T-helper 1 cell treated with Interleukin-12 subunit alpha and Interleukin-12 subunit beta and Interleukin-4 antibody, amounts not matched to agents 30 μg/mL and 1 μg/mL, for 36 hours (primary cell): ENCODE measurements around the gene CD101.
A peak's percentile ranks its signal among the peaks of the same experiment; 100 is the strongest.

Source experiments
- H3K27ac Mint-ChIP-seq: one replicate; pipeline ENCODE4 v1.8.0; 2021; ENCODE audit warnings: mild to moderate bottlenecking, mixed read lengths
- H3K27me3 Mint-ChIP-seq: one replicate; pipeline ENCODE4 v1.8.0; 2021; ENCODE audit warnings: low read depth, mixed read lengths
- H3K36me3 Mint-ChIP-seq: one replicate; pipeline ENCODE4 v1.8.0; 2021; ENCODE audit warnings: low read depth, mixed read lengths
- H3K4me1 Mint-ChIP-seq: one replicate; pipeline ENCODE4 v1.8.0; 2021; ENCODE audit warnings: low read depth, mixed read lengths
- H3K4me3 Mint-ChIP-seq: one replicate; pipeline ENCODE4 v1.8.0; 2021; ENCODE audit warnings: mild to moderate bottlenecking, moderate library complexity, mixed read lengths
- H3K9me3 Mint-ChIP-seq: one replicate; pipeline ENCODE4 v1.8.0; 2021; ENCODE audit warnings: mixed read lengths

The CD101 gene

DNA sequence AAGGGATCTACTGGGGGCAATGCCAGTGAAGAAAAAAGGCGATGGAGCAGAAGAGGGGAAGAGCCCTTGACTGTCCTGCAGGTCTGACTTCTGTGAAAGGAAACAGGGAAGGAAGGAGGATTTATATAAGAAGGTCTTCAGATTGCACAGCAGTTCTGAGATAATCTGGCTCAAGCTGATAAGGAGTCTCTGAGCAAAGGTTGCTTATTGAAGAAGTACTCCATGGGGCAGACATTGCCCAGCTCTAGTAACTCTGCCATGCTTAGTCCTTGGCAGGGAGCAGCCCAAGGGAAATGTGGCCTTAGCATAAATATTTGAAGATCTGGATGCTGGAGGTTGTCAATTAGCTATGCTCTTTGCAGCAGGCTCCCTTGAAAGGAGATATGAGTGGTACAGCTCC is 42.7 kb downstream of the CD101 start:
- no peak overlapping the region for H3K27ac Mint-ChIP-seq
- H3K9me3 Mint-ChIP-seq, result peaks cover 9% of the 10 kb centered on the region
- H3K36me3 Mint-ChIP-seq, result peaks cover 12% of the 10 kb centered on the region
- no peaks in the 10 kb centered on the region for H3K27me3 Mint-ChIP-seq
- H3K4me3 Mint-ChIP-seq, result no peak overlapping the region
- H3K4me1 Mint-ChIP-seq, result peaks cover 12% of the 10 kb centered on the region

DNA sequence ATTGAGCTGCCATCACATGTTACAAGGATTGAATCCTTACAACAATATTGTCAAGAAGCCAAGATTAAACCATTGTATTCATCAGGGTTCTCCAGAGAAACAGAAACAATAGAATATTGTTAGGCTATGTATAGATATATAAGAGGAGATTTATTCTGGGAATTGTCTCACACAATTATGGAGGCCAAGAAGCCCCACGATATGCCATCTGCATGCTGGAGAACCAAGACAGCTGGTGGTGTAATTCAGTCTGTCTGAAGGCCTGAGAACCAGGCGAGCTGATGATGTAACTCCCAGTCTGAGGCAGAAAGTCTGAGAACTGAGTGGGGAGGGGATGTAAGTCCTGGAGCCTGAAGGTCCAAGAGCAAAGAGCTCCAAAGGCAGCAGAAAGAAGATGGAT is 44.1 kb downstream of the CD101 start:
- Mint-ChIP-seq H3K27me3 (no peaks in the 10 kb centered on the region), H3K4me3 (no peak overlapping the region), H3K9me3 (peaks cover 9% of the 10 kb centered on the region), H3K36me3 (peaks cover 13% of the 10 kb centered on the region), H3K4me1 (peaks cover 19% of the 10 kb centered on the region), H3K27ac (no peak overlapping the region)

DNA sequence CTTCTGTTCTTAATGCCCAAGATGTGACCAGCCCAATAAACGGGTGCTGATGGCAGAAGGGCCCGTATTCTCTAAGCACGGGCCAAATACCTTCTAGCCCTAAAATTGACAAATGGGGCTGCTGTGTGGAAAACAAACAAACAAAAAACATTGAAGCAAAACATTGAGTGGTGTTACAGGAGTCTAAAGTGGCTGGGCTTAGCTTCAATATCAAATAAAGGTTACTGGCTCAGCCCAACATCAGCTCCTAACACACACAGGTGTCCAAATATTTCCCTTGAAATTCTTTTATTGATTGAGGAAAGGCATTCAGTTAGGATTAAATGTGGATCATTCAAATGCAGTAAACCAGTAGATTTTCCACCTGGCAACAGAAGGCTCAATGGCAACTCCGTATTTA is 45.2 kb downstream of the CD101 start:
- H3K4me1 Mint-ChIP-seq, result peaks cover 23% of the 10 kb centered on the region
- peaks cover 11% of the 10 kb centered on the region for H3K36me3 Mint-ChIP-seq

DNA sequence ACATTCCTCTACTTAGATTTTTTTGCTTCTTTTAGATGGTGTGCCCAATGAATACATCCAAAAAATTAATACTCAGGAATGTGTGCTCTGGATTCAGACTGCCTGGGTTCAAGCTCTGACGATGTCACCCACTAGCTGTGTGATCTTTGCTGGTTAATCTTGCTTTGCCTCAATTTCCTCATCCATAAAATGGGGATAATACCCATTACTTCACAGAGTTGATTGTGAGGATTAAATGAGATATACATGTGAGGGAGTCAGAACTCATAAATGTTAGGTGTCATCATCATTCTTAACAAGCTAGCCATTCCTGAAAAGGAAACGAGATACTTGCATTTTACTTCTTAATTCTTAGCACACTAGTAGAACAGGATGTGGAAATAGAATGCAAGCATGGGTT is 45.7 kb downstream of the CD101 start:
- H3K4me3 Mint-ChIP-seq, result no peak overlapping the region

More for the DNA sequence above, 45.2 kb downstream of the CD101 start:
- H3K27me3 Mint-ChIP-seq, result no peaks in the 10 kb centered on the region
- no peak overlapping the region for H3K4me3 Mint-ChIP-seq
- H3K27ac Mint-ChIP-seq, result no peak overlapping the region
- H3K9me3 Mint-ChIP-seq, result peaks cover 9% of the 10 kb centered on the region

DNA sequence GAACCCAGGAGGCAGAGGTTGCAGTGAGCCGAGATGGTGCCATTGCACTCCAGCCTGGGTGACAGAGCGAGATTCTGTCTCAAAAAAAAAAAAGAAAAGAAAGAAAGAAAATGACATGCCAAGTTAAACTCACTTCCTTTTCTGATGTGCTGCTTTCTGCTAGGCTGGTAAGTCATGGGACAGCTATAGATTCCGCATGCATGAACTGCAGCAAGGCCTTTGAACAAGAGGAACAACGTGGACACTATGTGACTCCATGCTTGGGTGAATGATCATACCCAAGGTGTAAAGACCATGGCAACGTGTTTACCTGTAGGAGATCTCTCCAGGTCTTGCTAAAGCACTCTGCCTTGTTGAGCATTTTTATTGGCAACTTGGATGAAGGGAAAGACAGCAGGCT is 48.3 kb downstream of the CD101 start:
- Mint-ChIP-seq H3K27me3 (no peaks in the 10 kb centered on the region), H3K4me1 (peaks cover 33% of the 10 kb centered on the region), H3K27ac (peak overlapping the region; percentile 64), H3K36me3 (peaks cover 9% of the 10 kb centered on the region), H3K9me3 (no peaks in the 10 kb centered on the region), H3K4me3 (no peak overlapping the region)

More for the DNA sequence above, 45.7 kb downstream of the CD101 start:
- peaks cover 28% of the 10 kb centered on the region for H3K4me1 Mint-ChIP-seq
- H3K36me3 Mint-ChIP-seq, result peaks cover 11% of the 10 kb centered on the region
- H3K9me3 Mint-ChIP-seq, result peaks cover 9% of the 10 kb centered on the region
- H3K27me3 Mint-ChIP-seq, result no peaks in the 10 kb centered on the region
- no peak overlapping the region for H3K27ac Mint-ChIP-seq

DNA sequence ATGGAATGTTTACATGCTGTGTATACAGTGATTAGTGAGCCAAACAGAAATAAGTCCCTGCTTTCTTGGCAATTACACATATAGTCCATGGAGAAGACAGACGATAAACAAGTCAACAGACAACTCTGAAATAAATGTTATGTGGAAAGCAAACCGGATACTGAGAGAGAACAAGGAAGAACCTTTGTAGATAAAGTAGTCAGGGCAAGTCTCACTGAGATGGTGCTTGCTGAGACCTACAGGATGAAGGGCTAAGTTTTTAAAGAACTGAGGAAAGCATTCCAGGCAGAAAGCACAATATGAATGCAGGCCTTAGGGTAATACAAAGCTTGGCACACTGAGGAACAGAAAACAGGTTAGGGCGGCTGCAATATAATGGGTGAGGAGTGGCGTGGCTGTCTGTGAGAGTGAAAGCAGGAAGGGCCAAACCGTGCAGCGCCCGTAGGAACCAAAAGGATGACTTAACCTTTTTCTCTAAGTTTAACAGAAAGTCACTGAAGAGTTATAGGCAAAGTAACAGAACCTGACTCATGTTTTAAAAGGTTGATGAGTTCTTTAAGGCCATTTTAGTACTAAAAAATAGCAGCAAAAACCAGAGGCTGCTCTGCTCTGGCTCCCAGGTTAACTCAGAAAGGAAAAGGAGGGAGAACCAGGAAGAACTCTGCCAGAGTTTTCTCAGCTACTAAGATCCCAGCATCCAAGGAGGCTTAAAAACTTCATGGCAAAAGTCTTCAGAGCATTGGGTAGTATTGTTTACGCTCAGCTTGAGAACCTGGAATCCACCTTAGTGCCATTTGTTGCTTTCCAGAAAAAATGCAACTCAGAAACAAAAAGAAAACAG is 49.9 kb downstream of the CD101 start:
- H3K27ac Mint-ChIP-seq, result peak overlapping the region; percentile 90
- H3K4me3 Mint-ChIP-seq, result peak overlapping the region; percentile 77
- H3K36me3 Mint-ChIP-seq, result peaks cover 9% of the 10 kb centered on the region
- no peaks in the 10 kb centered on the region for H3K27me3 Mint-ChIP-seq
- peaks cover 35% of the 10 kb centered on the region for H3K4me1 Mint-ChIP-seq
- H3K9me3 Mint-ChIP-seq, result no peaks in the 10 kb centered on the region

DNA sequence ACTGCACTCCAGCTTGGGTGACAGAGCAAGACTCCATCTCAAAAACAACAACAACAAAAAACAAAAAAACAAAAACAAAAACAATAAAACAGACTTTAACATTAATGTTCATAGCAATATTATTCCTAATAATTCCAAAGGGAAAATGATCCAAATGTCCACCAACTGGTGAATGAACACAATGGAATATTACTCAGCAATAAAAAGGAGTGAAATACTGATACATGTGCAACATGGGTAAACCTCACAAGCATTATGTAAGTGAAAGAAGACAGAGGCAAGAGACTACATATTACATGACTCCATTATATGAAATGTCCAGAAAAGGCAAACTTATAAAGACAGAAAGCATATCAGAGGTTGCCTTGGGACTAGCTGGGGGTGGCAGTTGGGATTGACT is 52.5 kb downstream of the CD101 start:
- peaks cover 2% of the 10 kb centered on the region for H3K36me3 Mint-ChIP-seq
- no peak overlapping the region for H3K27ac Mint-ChIP-seq
- H3K4me1 Mint-ChIP-seq, result peaks cover 35% of the 10 kb centered on the region
- no peaks in the 10 kb centered on the region for H3K9me3 Mint-ChIP-seq
- H3K27me3 Mint-ChIP-seq, result no peaks in the 10 kb centered on the region
- no peak overlapping the region for H3K4me3 Mint-ChIP-seq

DNA sequence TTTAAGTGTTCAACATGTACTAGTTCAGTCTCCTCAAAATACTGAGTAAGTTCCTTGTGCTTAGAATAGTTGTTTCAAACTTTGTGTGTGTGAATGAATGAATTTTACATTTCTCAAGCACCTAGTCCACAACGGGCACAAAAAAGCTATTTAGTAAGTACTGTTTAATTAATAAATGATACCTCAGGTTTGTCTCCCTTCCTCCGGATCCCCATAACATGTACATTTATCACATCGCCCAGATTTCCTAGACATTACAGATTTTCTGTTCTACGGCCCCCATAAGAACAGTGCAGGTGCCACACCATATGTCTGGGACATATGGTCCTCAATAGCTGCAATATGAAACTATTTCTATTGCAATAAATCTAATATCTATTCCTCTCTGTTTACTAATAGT is 57.2 kb downstream of the CD101 start:
- peaks cover 44% of the 10 kb centered on the region for H3K4me1 Mint-ChIP-seq
- no peak overlapping the region for H3K4me3 Mint-ChIP-seq
- peaks cover 17% of the 10 kb centered on the region for H3K36me3 Mint-ChIP-seq
- no peaks in the 10 kb centered on the region for H3K27me3 Mint-ChIP-seq
- H3K9me3 Mint-ChIP-seq, result no peaks in the 10 kb centered on the region
- H3K27ac Mint-ChIP-seq, result no peak overlapping the region

DNA sequence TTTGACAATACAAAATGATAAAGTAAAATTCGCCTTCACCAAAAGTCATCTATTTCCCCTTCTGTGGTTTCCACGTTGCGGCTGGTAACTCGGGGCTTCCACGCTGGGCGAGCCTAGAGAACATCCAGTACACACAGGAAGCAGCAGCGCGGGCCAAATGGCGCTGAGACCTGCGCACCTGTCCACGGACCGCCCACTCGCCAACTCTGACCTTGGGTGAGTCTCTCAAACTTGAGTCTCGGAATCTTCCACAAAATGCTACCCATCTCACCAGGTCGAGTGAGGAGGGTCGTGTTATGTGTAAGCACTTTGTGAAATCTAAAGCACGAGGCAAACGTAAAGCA is 57.7 kb downstream of the CD101 start:
- Mint-ChIP-seq H3K9me3 (no peaks in the 10 kb centered on the region), H3K4me3 (no peak overlapping the region), H3K4me1 (peaks cover 47% of the 10 kb centered on the region), H3K36me3 (peaks cover 20% of the 10 kb centered on the region), H3K27ac (no peak overlapping the region), H3K27me3 (no peaks in the 10 kb centered on the region)

DNA sequence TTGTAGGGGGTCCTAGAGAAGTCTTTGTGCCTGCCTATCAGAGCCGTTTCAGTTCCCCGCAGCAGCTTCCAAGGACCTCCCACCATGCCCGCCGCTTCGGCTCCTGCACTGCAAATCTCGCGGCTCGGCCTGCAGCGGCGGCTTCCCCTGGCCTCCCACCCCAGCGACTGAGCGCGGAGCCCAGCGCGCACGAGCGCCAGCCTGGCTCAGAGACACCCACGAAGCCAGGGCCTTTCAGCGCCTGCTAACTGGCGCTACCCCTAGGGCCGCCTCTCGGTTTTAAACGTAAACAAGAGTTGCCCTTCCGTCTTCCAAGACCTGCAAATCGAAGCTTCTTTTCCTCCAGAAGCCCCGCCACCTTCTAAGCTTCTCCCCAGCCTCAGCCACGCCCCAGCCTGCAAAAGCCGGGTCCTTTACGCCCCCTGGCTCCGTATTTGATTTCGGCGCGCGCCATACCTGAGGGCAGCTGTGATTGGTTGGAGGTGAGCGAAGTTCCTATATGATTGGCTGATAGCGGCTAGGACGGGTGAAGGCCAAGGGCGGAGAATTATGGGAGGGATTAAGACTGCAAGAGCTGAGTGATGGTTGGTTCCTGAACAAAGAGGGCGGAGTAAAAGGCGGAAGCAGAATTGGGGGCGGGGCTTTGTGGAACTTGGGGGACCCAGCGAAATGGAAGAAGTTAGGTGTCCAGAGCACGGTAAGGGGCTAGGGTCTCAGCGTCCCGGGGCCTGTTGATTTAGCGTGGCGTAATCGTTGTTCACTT is 58.3 kb downstream of the CD101 start, which contains the start of gene TTF2:
TSS of gene TTF2 (plus strand) at position 649 of the 763 bp plus-strand sequence. CDS start at position 670, 21 bp downstream.
- Mint-ChIP-seq H3K4me1 (peaks cover 49% of the 10 kb centered on the region), H3K27me3 (no peaks in the 10 kb centered on the region), H3K27ac (no peak within 1 kb of the TSS), H3K36me3 (peaks cover 22% of the 10 kb centered on the region), H3K4me3 (no peak within 1 kb of the TSS), H3K9me3 (no peaks in the 10 kb centered on the region)

DNA sequence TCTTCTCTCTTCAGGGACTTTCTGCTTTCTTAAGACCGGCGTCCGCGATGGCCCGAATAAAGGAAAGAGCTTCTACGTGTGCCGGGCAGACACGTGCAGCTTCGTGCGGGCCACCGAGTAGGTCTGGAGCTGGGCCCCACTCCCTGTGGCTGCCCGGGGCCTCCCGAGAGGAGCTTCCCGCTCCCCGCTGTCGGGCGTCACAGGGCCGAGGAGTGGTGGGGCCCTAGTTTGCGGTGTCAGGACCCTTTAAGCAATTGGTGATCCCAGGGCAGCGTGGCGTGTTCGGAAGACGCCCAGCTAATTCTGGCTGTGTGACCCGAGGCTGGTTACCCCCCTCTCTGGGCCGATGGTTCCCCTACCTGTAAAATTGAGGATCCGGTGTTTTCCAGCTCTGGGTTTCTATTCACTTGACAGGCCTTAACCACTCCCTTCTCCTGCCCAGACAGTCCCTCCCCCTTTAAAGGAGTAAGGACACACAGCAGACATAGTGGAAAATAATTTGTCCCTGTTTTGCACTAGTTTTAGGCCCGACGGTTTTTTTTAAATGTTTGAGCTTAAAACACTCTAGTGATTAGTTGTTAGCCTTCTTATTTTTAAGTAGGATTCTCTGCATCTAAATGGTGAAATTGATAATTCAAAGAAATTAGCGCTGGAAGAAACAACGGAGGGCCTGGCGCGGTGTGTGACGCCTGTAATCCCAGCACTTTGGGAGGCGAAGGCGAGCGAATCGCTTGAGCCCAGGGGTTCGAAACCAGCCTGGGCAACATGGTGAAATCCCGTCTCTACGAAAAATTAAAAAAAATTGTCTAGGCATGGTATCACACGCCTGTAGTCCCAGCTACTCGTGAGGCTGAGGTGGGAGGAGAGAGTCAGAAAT is 59.1 kb downstream of the CD101 start:
- peaks cover 51% of the 10 kb centered on the region for H3K4me1 Mint-ChIP-seq
- no peaks in the 10 kb centered on the region for H3K9me3 Mint-ChIP-seq
- H3K27ac Mint-ChIP-seq, result no peak overlapping the region
- no peaks in the 10 kb centered on the region for H3K27me3 Mint-ChIP-seq
- H3K36me3 Mint-ChIP-seq, result peaks cover 27% of the 10 kb centered on the region
- H3K4me3 Mint-ChIP-seq, result no peak overlapping the region

DNA sequence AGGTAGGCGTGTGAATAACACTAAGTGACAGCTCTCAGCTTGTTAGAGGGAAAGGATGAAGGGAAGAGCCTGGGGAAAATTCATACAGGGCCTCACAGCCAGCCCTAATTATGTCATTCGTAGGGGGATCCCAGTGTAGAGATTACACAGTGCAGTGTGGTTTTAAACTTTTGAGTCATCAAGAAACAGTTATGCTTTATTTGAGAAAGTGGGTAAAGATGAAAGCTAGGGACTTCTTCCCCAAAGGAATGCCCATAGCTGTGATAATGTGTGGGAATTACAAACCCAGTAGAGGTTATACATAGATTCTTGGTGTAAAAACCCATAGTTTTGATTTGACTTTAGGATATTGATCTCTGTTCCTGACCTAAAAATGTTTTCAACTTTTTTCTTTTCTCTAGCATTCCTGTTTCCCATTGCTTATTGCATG is 60.4 kb downstream of the CD101 start:
- H3K36me3 Mint-ChIP-seq, result peaks cover 33% of the 10 kb centered on the region
- no peaks in the 10 kb centered on the region for H3K27me3 Mint-ChIP-seq
- H3K27ac Mint-ChIP-seq, result peak overlapping the region; percentile 52
- H3K4me1 Mint-ChIP-seq, result peaks cover 49% of the 10 kb centered on the region
- no peaks in the 10 kb centered on the region for H3K9me3 Mint-ChIP-seq
- peak overlapping the region; percentile 11 for H3K4me3 Mint-ChIP-seq

DNA sequence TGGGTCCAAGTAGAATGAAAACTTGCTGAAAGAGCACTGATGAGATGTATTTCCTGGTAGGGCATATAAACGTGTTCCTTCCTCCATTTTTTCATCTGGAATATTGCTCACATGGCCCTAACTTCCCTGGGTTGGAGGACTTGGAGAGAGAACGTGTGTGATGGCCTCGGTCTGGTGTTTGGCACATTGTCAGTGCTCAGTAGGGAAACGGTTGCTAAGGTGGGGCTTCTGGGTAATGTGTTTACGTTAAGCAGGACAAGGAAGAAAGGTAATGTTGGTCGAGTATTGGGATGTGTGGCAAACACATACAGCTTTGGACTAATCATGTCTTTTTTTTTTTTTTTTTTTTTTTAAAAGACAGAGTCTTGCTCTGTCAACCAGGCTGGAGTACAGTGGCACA is 64.8 kb downstream of the CD101 start:
- H3K27ac Mint-ChIP-seq, result no peak overlapping the region
- peaks cover 38% of the 10 kb centered on the region for H3K36me3 Mint-ChIP-seq
- peaks cover 33% of the 10 kb centered on the region for H3K4me1 Mint-ChIP-seq
- H3K9me3 Mint-ChIP-seq, result no peaks in the 10 kb centered on the region
- no peak overlapping the region for H3K4me3 Mint-ChIP-seq
- no peaks in the 10 kb centered on the region for H3K27me3 Mint-ChIP-seq
